Measurements from ENCODE around the gene RAP1A. TPM values are rescaled to one million over a fixed set of nuclear protein-coding genes. Genes with fewer than 3 reads are reported as not detected.
A peak's percentile ranks its signal among the peaks of the same experiment; 100 is the strongest.

RAP1A gene
- total RNA-seq, 3 donors from 2014 or later = 169 to 182 (median 171) TPM

- H3K9me3 Mint-ChIP-seq = no peaks in the 10 kb centered on the region
- ATAC-seq = no peak
- H3K4me3 Mint-ChIP-seq = no peak overlapping the region
- H3K27me3 Mint-ChIP-seq (ENCODE audit: low read depth) = peaks cover 11% of the 10 kb centered on the region
- no peak for DNase-seq
- H3K36me3 Mint-ChIP-seq (ENCODE audit: insufficient read depth) = no peaks in the 10 kb centered on the region
- peaks cover 10% of the 10 kb centered on the region for H3K4me1 Mint-ChIP-seq (ENCODE audit: low read depth)
These were observed 113.8 kb downstream of the RAP1A start for GRCh38 chr1:111733183-111733991.

- ATAC-seq = no peak
- Mint-ChIP-seq H3K27me3 (ENCODE audit: low read depth) (peaks cover 11% of the 10 kb centered on the region), H3K4me3 (no peak overlapping the region), H3K36me3 (ENCODE audit: insufficient read depth) (no peaks in the 10 kb centered on the region), H3K4me1 (ENCODE audit: low read depth) (peaks cover 12% of the 10 kb centered on the region), H3K9me3 (no peaks in the 10 kb centered on the region)
- DNase-seq = no peak
These were observed 114.4 kb downstream of the RAP1A start for GRCh38 chr1:111733992-111734341.

GRCh38 chr1:111734426-111734825 lies 114.8 kb downstream of the RAP1A start:
- Mint-ChIP-seq H3K27me3 (ENCODE audit: low read depth) (peaks cover 11% of the 10 kb centered on the region), H3K4me3 (no peak overlapping the region), H3K4me1 (ENCODE audit: low read depth) (peaks cover 12% of the 10 kb centered on the region), H3K9me3 (no peaks in the 10 kb centered on the region), H3K36me3 (ENCODE audit: insufficient read depth) (no peaks in the 10 kb centered on the region)
- ATAC-seq (no peak), DNase-seq (no peak)

GRCh38 chr1:111734856-111735255 lies 115.3 kb downstream of the RAP1A start:
- H3K27me3 Mint-ChIP-seq (ENCODE audit: low read depth) = peaks cover 13% of the 10 kb centered on the region
- H3K4me3 Mint-ChIP-seq = no peak overlapping the region
- ATAC-seq = no peak
- no peaks in the 10 kb centered on the region for H3K36me3 Mint-ChIP-seq (ENCODE audit: insufficient read depth)
- no peaks in the 10 kb centered on the region for H3K9me3 Mint-ChIP-seq
- DNase-seq = no peak
- peaks cover 14% of the 10 kb centered on the region for H3K4me1 Mint-ChIP-seq (ENCODE audit: low read depth)

- Mint-ChIP-seq H3K4me3 (no peak overlapping the region), H3K36me3 (ENCODE audit: insufficient read depth) (no peaks in the 10 kb centered on the region), H3K4me1 (ENCODE audit: low read depth) (peaks cover 16% of the 10 kb centered on the region), H3K27me3 (ENCODE audit: low read depth) (peaks cover 17% of the 10 kb centered on the region), H3K9me3 (no peaks in the 10 kb centered on the region)
- ATAC-seq (no peak), DNase-seq (no peak)
These were observed 115.7 kb downstream of the RAP1A start for GRCh38 chr1:111735321-111735720.

GRCh38 chr1:111735858-111736544 lies 116.4 kb downstream of the RAP1A start:
- H3K4me3 Mint-ChIP-seq = no peak overlapping the region
- peaks cover 17% of the 10 kb centered on the region for H3K4me1 Mint-ChIP-seq (ENCODE audit: low read depth)

GRCh38 chr1:111736548-111737215 lies 117.1 kb downstream of the RAP1A start:
- no peaks in the 10 kb centered on the region for H3K36me3 Mint-ChIP-seq (ENCODE audit: insufficient read depth)
- peaks cover 17% of the 10 kb centered on the region for H3K4me1 Mint-ChIP-seq (ENCODE audit: low read depth)
- H3K27me3 Mint-ChIP-seq (ENCODE audit: low read depth) = peaks cover 29% of the 10 kb centered on the region
- H3K4me3 Mint-ChIP-seq = no peak overlapping the region
- DNase-seq = no peak
- no peak for ATAC-seq
- H3K9me3 Mint-ChIP-seq = no peaks in the 10 kb centered on the region

More at GRCh38 chr1:111735858-111736544, 116.4 kb downstream of the RAP1A start:
- Mint-ChIP-seq H3K9me3 (no peaks in the 10 kb centered on the region), H3K27me3 (ENCODE audit: low read depth) (peaks cover 23% of the 10 kb centered on the region), H3K36me3 (ENCODE audit: insufficient read depth) (no peaks in the 10 kb centered on the region)
- no peak for ATAC-seq
- DNase-seq = no peak

- Mint-ChIP-seq H3K4me3 (peak overlapping the region; percentile 84), H3K27me3 (ENCODE audit: low read depth) (peaks cover 35% of the 10 kb centered on the region), H3K9me3 (no peaks in the 10 kb centered on the region), H3K36me3 (ENCODE audit: insufficient read depth) (no peaks in the 10 kb centered on the region), H3K4me1 (ENCODE audit: low read depth) (peaks cover 17% of the 10 kb centered on the region)
- no peak for DNase-seq
- no peak for ATAC-seq
These were observed 117.9 kb downstream of the RAP1A start for GRCh38 chr1:111737216-111738132.

GRCh38 chr1:111738133-111738435 lies 118.5 kb downstream of the RAP1A start:
- peaks cover 17% of the 10 kb centered on the region for H3K4me1 Mint-ChIP-seq (ENCODE audit: low read depth)
- H3K4me3 Mint-ChIP-seq = peak overlapping the region; percentile 84
- ATAC-seq = no peak
- no peaks in the 10 kb centered on the region for H3K9me3 Mint-ChIP-seq
- H3K27me3 Mint-ChIP-seq (ENCODE audit: low read depth) = peaks cover 35% of the 10 kb centered on the region
- DNase-seq = no peak
- H3K36me3 Mint-ChIP-seq (ENCODE audit: insufficient read depth) = no peaks in the 10 kb centered on the region

- Mint-ChIP-seq H3K27me3 (ENCODE audit: low read depth) (peaks cover 36% of the 10 kb centered on the region), H3K4me1 (ENCODE audit: low read depth) (peaks cover 17% of the 10 kb centered on the region), H3K4me3 (peak overlapping the region; percentile 84), H3K9me3 (no peaks in the 10 kb centered on the region), H3K36me3 (ENCODE audit: insufficient read depth) (no peaks in the 10 kb centered on the region)
- DNase-seq = peak; percentile 39
- ATAC-seq = peak; percentile 59 to 63
These were observed 119.0 kb downstream of the RAP1A start for GRCh38 chr1:111738436-111739193.

- peak; percentile 53 for DNase-seq
- ATAC-seq = peak; percentile 81 to 86
- Mint-ChIP-seq H3K9me3 (no peaks in the 10 kb centered on the region), H3K27me3 (ENCODE audit: low read depth) (peaks cover 37% of the 10 kb centered on the region), H3K36me3 (ENCODE audit: insufficient read depth) (no peaks in the 10 kb centered on the region), H3K4me3 (peak within 1 kb of the TSS; percentile 84), H3K4me1 (ENCODE audit: low read depth) (peaks cover 17% of the 10 kb centered on the region)
These were observed 119.8 kb downstream of the RAP1A start, which contains the start of gene INKA2 for GRCh38 chr1:111739194-111739924. Gene INKA2, minus strand, starts transcription at chr1:111739395. Its CDS starts 153 bp downstream, at chr1:111739242.

- Mint-ChIP-seq H3K9me3 (no peaks in the 10 kb centered on the region), H3K27me3 (ENCODE audit: low read depth) (peaks cover 37% of the 10 kb centered on the region), H3K36me3 (ENCODE audit: insufficient read depth) (no peaks in the 10 kb centered on the region), H3K4me1 (ENCODE audit: low read depth) (peaks cover 17% of the 10 kb centered on the region), H3K4me3 (peak overlapping the region; percentile 84)
- ATAC-seq (peak in 1 of 2 donors; percentile 6), DNase-seq (no peak)
These were observed 120.6 kb downstream of the RAP1A start for GRCh38 chr1:111739925-111740765.
